ENCODE data around the gene AQP9.

GRCh38 chr15:58169934-58170333, 31.8 kb downstream of the AQP9 start:
- TF ChIP-seq CTCF (IDR thresholded peaks at IDR 0.05) (no peak), POLR2A (IDR thresholded peaks at IDR 0.05) (no peak)
